HL-60 (cell line): ENCODE data around the gene KLF12.

Source experiments
- DNase-seq, 2 experiments: peaks; one replicate each; pipeline ENCODE4 v3.0.0-alpha.2; 2010 to 2020; ENCODE audit warnings: low read depth in 1 of 2, low spot score in 1 of 2
- H3K27ac ChIP-seq: fragments of 250-450 bp; sonication (Bioruptor Pico); replicated peaks from 2 replicates; pipeline ENCODE4 v1.5.1; 2020; ENCODE audit warnings: mild to moderate bottlenecking, moderate library complexity
- H3K27me3 ChIP-seq: fragments of 250-450 bp; sonication (Bioruptor Pico); 2 replicates; pipeline ENCODE4 v1.5.1; 2021; ENCODE audit warnings: mild to moderate bottlenecking, moderate library complexity; ENCODE audit not compliant: insufficient read depth, poor library complexity, severe bottlenecking
- H3K4me3 ChIP-seq: replicated peaks from 2 replicates; pipeline ENCODE4 v1.5.1; 2011; ENCODE audit warnings: mild to moderate bottlenecking, control low read depth, low read length; ENCODE audit not compliant: insufficient read depth
- CTCF ChIP-seq: IDR thresholded peaks from one replicate; pipeline ENCODE4 v1.5.1; 2011; ENCODE audit warnings: low read length, control low read depth, inconsistent platforms; ENCODE audit not compliant: insufficient read depth
- GABPA ChIP-seq: IDR thresholded peaks from 2 replicates; pipeline ENCODE4 v1.6.1; 2012; ENCODE audit warnings: low read depth
- POLR2AphosphoS5 ChIP-seq: IDR thresholded peaks from 2 replicates; pipeline ENCODE4 v1.6.1; 2012; ENCODE audit warnings: low read depth
- SPI1 ChIP-seq: IDR thresholded peaks from 2 replicates; pipeline ENCODE4 v1.6.1; 2012; ENCODE audit warnings: low read depth, mild to moderate bottlenecking, borderline replicate concordance
- TF ChIP-seq, protein P1 (sequence below): IDR thresholded peaks from 2 replicates; pipeline ENCODE4 v1.6.1; 2012; ENCODE audit warnings: low read depth; ENCODE audit not compliant: insufficient replicate concordance

The KLF12 gene

DNA sequence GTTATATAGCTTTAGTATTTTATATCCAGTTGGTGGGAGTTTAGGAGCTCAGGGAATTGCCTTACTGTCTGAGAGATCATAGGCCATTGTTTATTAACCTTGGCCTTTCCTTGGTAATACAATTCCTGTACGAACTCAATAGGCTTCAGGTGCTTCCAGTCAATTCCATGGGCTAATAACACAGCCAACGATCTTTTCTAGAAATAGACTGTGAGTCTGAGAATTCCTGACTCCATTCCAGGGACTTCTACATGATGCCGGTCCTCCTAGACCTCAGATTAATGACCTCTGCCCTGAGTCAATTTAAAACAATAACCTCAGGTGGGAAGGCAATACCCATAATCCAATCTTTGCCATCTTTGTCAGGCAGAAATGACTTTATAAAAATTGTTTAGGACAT lies 39.6 kb upstream of the KLF12 start:
- Histone ChIP-seq H3K4me3 (no peak overlapping the region), H3K27me3 (no peaks in the 10 kb centered on the region), H3K27ac (no peak overlapping the region)
- TF ChIP-seq, protein P1, sequence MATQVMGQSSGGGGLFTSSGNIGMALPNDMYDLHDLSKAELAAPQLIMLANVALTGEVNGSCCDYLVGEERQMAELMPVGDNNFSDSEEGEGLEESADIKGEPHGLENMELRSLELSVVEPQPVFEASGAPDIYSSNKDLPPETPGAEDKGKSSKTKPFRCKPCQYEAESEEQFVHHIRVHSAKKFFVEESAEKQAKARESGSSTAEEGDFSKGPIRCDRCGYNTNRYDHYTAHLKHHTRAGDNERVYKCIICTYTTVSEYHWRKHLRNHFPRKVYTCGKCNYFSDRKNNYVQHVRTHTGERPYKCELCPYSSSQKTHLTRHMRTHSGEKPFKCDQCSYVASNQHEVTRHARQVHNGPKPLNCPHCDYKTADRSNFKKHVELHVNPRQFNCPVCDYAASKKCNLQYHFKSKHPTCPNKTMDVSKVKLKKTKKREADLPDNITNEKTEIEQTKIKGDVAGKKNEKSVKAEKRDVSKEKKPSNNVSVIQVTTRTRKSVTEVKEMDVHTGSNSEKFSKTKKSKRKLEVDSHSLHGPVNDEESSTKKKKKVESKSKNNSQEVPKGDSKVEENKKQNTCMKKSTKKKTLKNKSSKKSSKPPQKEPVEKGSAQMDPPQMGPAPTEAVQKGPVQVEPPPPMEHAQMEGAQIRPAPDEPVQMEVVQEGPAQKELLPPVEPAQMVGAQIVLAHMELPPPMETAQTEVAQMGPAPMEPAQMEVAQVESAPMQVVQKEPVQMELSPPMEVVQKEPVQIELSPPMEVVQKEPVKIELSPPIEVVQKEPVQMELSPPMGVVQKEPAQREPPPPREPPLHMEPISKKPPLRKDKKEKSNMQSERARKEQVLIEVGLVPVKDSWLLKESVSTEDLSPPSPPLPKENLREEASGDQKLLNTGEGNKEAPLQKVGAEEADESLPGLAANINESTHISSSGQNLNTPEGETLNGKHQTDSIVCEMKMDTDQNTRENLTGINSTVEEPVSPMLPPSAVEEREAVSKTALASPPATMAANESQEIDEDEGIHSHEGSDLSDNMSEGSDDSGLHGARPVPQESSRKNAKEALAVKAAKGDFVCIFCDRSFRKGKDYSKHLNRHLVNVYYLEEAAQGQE = no peak
- TF ChIP-seq CTCF (no peak), SPI1 (no peak), GABPA (no peak), POLR2AphosphoS5 (no peak)
- DNase-seq = no peak

GRCh38 chr13:74171641-74172040 lies 37.4 kb upstream of the KLF12 start:
- no peak for DNase-seq
- no peak overlapping the region for H3K27ac ChIP-seq
- H3K27me3 ChIP-seq = no peaks in the 10 kb centered on the region
- TF ChIP-seq SPI1 (no peak), POLR2AphosphoS5 (no peak), CTCF (no peak), GABPA (no peak)
- TF ChIP-seq, protein P1 = no peak
- H3K4me3 ChIP-seq = no peak overlapping the region

DNA sequence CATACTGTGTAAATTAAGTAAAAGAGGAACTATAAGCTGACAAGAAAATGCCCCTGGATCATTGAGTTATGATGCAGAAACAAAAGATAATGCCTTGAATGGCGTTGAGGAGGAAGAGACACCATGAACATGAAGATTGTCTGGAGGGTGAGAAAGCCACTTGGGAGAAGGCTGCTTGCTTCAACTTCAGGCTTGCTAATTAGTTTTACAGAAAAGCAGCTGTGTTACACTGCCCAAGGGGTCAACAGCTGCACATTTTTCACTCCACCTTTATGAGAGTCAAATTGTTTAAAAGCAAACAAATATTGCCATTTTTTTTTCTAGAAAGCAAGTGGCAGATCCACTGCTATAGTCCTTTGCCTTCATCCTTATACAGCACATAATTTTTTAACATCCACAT lies 35.5 kb upstream of the KLF12 start:
- TF ChIP-seq POLR2AphosphoS5 (no peak), CTCF (no peak), GABPA (no peak), SPI1 (no peak)
- TF ChIP-seq, protein P1 = no peak
- no peak for DNase-seq
- Histone ChIP-seq H3K4me3 (no peak overlapping the region), H3K27ac (no peak overlapping the region), H3K27me3 (no peaks in the 10 kb centered on the region)
